ENCODE data around the gene SCRG1. TPM values are rescaled to one million over a fixed set of nuclear protein-coding genes. Genes with fewer than 3 reads are reported as not detected.

SCRG1 gene
- total RNA-seq, 4 donors from 2014 or later: 0.16 to 0.47 (median 0.29) TPM

- no peaks in the 10 kb centered on the region for H3K9me3 ChIP-seq
- H3K27ac ChIP-seq: peak overlapping the region; percentile 51
- 53% methylated on average over 4 of the region's 4 CpGs for WGBS
- DNase-seq (ENCODE audit: low spot score in 2 of 2): no peak
- peaks cover 29% of the 10 kb centered on the region for H3K4me1 ChIP-seq
- no peaks in the 10 kb centered on the region for H3K36me3 ChIP-seq
- H3K27me3 ChIP-seq: no peaks in the 10 kb centered on the region
- TF ChIP-seq POLR2A (IDR thresholded peaks at IDR 0.05) (no peak), EP300 (IDR thresholded peaks at IDR 0.05) (no peak), POLR2AphosphoS5 (IDR thresholded peaks at IDR 0.05) (no peak), CTCF (IDR thresholded peaks at IDR 0.05) (no peak)
- no peak overlapping the region for H3K4me3 ChIP-seq
These were observed 12.3 kb upstream of the SCRG1 start for GRCh38 chr4:173411106-173411693.

- Histone ChIP-seq H3K27ac (peak overlapping the region; percentile 51), H3K4me1 (peaks cover 29% of the 10 kb centered on the region), H3K36me3 (peaks cover 6% of the 10 kb centered on the region), H3K4me3 (no peak overlapping the region), H3K9me3 (no peaks in the 10 kb centered on the region), H3K27me3 (no peaks in the 10 kb centered on the region)
- DNase-seq (ENCODE audit: low spot score in 2 of 2): no peak
- TF ChIP-seq CTCF (IDR thresholded peaks at IDR 0.05) (no peak), POLR2AphosphoS5 (IDR thresholded peaks at IDR 0.05) (no peak), EP300 (IDR thresholded peaks at IDR 0.05) (no peak), POLR2A (IDR thresholded peaks at IDR 0.05) (no peak)
- 45% methylated on average over 2 of the region's 2 CpGs for WGBS
These were observed 11.2 kb upstream of the SCRG1 start for GRCh38 chr4:173410079-173410478.

- Histone ChIP-seq H3K4me1 (peaks cover 4% of the 10 kb centered on the region), H3K27ac (no peak overlapping the region), H3K36me3 (peaks cover 8% of the 10 kb centered on the region), H3K9me3 (no peaks in the 10 kb centered on the region), H3K27me3 (no peaks in the 10 kb centered on the region), H3K4me3 (no peak overlapping the region)
- TF ChIP-seq CTCF (IDR thresholded peaks at IDR 0.05): no peak
- no peak for TF ChIP-seq POLR2A (IDR thresholded peaks at IDR 0.05)
- TF ChIP-seq POLR2AphosphoS5 (IDR thresholded peaks at IDR 0.05): no peak
- TF ChIP-seq EP300 (IDR thresholded peaks at IDR 0.05): no peak
- WGBS: 90% methylated on average over 4 of the region's 4 CpGs
- DNase-seq (ENCODE audit: low spot score in 2 of 2): no peak
These were observed 7.1 kb upstream of the SCRG1 start for GRCh38 chr4:173405840-173406606.

- TF ChIP-seq POLR2A (IDR thresholded peaks at IDR 0.05): no peak
- TF ChIP-seq CTCF (IDR thresholded peaks at IDR 0.05): no peak
- no peak for TF ChIP-seq POLR2AphosphoS5 (IDR thresholded peaks at IDR 0.05)
- no peak for TF ChIP-seq EP300 (IDR thresholded peaks at IDR 0.05)
- Histone ChIP-seq H3K4me3 (no peak overlapping the region), H3K27ac (no peak overlapping the region), H3K9me3 (no peaks in the 10 kb centered on the region), H3K4me1 (no peaks in the 10 kb centered on the region), H3K27me3 (no peaks in the 10 kb centered on the region), H3K36me3 (peaks cover 8% of the 10 kb centered on the region)
- DNase-seq (ENCODE audit: low spot score in 2 of 2): no peak
- 91% methylated on average over 3 of the region's 3 CpGs for WGBS
These were observed 5.5 kb upstream of the SCRG1 start for GRCh38 chr4:173404296-173404865.

- no peak for DNase-seq (ENCODE audit: low spot score in 2 of 2)
- no peaks in the 10 kb centered on the region for H3K4me1 ChIP-seq
- peaks cover 8% of the 10 kb centered on the region for H3K36me3 ChIP-seq
- H3K27me3 ChIP-seq: no peaks in the 10 kb centered on the region
- no peak overlapping the region for H3K4me3 ChIP-seq
- no peak overlapping the region for H3K27ac ChIP-seq
- WGBS: 77% methylated on average over 2 of the region's 2 CpGs
- no peak for TF ChIP-seq CTCF (IDR thresholded peaks at IDR 0.05)
- TF ChIP-seq POLR2AphosphoS5 (IDR thresholded peaks at IDR 0.05): no peak
- no peak for TF ChIP-seq EP300 (IDR thresholded peaks at IDR 0.05)
- TF ChIP-seq POLR2A (IDR thresholded peaks at IDR 0.05): no peak
- H3K9me3 ChIP-seq: no peaks in the 10 kb centered on the region
These were observed 4.1 kb upstream of the SCRG1 start for GRCh38 chr4:173403051-173403450.
